ENCODE measurements around the gene BAAT.

DNA sequence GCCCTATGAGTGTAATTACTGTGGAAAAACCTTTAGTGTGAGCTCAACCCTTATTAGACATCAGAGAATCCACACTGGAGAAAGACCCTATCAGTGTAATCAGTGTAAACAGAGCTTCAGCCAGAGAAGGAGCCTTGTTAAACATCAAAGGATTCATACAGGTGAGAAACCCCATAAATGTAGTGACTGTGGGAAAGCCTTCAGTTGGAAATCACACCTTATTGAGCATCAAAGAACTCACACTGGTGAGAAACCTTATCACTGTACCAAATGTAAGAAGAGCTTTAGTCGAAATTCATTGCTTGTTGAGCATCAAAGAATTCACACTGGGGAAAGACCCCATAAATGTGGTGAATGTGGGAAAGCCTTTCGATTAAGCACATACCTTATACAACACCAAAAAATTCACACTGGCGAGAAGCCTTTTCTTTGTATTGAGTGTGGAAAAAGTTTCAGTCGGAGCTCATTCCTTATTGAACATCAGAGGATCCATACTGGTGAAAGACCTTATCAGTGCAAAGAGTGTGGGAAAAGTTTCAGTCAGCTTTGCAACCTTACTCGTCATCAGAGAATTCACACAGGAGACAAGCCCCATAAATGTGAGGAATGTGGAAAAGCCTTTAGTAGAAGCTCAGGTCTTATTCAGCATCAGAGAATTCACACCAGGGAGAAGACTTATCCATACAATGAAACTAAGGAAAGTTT, 23.7 kb upstream of the BAAT start:
- TF ChIP-seq, protein P1, sequence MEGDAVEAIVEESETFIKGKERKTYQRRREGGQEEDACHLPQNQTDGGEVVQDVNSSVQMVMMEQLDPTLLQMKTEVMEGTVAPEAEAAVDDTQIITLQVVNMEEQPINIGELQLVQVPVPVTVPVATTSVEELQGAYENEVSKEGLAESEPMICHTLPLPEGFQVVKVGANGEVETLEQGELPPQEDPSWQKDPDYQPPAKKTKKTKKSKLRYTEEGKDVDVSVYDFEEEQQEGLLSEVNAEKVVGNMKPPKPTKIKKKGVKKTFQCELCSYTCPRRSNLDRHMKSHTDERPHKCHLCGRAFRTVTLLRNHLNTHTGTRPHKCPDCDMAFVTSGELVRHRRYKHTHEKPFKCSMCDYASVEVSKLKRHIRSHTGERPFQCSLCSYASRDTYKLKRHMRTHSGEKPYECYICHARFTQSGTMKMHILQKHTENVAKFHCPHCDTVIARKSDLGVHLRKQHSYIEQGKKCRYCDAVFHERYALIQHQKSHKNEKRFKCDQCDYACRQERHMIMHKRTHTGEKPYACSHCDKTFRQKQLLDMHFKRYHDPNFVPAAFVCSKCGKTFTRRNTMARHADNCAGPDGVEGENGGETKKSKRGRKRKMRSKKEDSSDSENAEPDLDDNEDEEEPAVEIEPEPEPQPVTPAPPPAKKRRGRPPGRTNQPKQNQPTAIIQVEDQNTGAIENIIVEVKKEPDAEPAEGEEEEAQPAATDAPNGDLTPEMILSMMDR (IDR thresholded peaks at IDR 0.05), result no peak
- TF ChIP-seq POLR2A (IDR thresholded peaks at IDR 0.05), result no peak

Measured in testis (tissue), 2 donors.